ENCODE results near the gene SKAP2.
A peak's percentile ranks its signal among the peaks of the same experiment; 100 is the strongest.

DNA sequence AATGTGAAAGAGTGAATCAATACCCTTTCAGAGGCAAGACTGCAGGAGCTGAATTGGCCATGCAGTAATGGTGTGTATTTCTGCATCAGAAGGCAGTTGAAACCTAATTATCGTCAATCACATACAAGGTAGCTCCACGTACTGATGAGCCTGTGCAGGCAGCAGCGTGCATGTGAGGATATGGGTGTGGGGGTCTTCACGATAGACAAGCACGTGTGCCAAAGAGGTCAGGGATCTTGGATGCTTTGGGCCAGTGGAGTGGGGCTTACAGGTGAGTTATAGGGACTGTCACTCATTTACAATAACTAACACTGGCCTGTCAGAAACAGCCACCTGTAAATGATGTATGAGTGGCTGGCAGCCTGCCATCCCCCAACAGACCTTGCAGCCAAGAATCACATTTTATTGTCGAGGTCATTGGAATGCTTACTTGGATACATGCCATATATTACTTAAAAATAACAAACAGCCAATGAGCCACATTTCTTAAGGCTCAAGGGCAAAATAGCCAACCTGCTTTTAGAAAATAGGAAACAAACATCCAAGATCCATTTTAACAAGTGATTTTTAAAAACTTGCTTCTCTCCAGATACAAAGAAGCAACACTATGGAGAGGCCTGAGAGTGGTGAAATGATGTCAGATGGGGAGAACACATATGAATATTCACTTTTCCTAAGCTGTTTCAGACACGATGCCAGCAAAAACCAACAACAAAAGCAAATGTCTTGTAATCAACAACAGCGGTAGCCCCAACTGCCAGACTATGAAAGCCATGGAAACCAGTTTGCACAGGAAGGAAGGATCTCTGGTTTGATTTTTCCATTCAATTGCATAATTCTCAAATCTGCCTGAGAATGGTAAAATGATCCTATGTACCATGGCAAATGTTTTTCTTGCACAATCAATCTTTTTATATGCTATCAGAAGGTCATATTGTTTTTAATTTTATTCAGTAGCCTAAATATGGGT, 210.7 kb downstream of the SKAP2 start:
- TF ChIP-seq, protein P1, sequence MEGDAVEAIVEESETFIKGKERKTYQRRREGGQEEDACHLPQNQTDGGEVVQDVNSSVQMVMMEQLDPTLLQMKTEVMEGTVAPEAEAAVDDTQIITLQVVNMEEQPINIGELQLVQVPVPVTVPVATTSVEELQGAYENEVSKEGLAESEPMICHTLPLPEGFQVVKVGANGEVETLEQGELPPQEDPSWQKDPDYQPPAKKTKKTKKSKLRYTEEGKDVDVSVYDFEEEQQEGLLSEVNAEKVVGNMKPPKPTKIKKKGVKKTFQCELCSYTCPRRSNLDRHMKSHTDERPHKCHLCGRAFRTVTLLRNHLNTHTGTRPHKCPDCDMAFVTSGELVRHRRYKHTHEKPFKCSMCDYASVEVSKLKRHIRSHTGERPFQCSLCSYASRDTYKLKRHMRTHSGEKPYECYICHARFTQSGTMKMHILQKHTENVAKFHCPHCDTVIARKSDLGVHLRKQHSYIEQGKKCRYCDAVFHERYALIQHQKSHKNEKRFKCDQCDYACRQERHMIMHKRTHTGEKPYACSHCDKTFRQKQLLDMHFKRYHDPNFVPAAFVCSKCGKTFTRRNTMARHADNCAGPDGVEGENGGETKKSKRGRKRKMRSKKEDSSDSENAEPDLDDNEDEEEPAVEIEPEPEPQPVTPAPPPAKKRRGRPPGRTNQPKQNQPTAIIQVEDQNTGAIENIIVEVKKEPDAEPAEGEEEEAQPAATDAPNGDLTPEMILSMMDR (tag by site-specific recombination; IDR thresholded peaks at IDR 0.05), result no peak
- TF ChIP-seq, protein P2, sequence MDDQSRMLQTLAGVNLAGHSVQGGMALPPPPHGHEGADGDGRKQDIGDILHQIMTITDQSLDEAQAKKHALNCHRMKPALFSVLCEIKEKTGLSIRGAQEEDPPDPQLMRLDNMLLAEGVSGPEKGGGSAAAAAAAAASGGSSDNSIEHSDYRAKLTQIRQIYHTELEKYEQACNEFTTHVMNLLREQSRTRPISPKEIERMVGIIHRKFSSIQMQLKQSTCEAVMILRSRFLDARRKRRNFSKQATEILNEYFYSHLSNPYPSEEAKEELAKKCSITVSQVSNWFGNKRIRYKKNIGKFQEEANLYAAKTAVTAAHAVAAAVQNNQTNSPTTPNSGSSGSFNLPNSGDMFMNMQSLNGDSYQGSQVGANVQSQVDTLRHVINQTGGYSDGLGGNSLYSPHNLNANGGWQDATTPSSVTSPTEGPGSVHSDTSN (CRISPR knock-in tag; IDR thresholded peaks at IDR 0.05), result 0 out of 2 replicates have a peak, but pooled peaks have one; percentile 56
- TF ChIP-seq, protein P3, sequence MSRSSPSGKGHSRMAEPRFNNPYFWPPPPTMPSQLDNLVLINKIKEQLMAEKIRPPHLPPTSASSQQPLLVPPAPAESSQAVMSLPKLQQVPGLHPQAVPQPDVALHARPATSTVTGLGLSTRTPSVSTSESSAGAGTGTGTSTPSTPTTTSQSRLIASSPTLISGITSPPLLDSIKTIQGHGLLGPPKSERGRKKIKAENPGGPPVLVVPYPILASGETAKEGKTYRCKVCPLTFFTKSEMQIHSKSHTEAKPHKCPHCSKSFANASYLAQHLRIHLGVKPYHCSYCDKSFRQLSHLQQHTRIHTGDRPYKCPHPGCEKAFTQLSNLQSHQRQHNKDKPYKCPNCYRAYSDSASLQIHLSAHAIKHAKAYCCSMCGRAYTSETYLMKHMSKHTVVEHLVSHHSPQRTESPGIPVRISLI (tag by site-specific recombination; IDR thresholded peaks at IDR 0.05), result no peak
- TF ChIP-seq MZF1 (tag by site-specific recombination; IDR thresholded peaks at IDR 0.05; ENCODE audit: borderline replicate concordance) (no peak), ZNF239 (tag by site-specific recombination; IDR thresholded peaks at IDR 0.05) (no peak), YY2 (tag by site-specific recombination; IDR thresholded peaks at IDR 0.05) (no peak), KLF1 (tag by site-specific recombination; IDR thresholded peaks at IDR 0.05) (no peak)
